AG04449 (cell line): ENCODE data around the gene CMTM6.
"Not testable (repeated sequence)": the region's sequence is repeated elsewhere in the genome, so short reads cannot be mapped to it uniquely, and the experiment has no call there.

ENCODE experiments used
- CTCF ChIA-PET: fragments of 350-600 bp; formaldehyde crosslinking; extraction: SDS; loops from one replicate; lab custom pipeline; 2021; ENCODE audit warnings: antibody characterized with exemption; lab: Yijun Ruan, JAX
- POLR2A ChIA-PET: fragments of 400-600, 350-600 bp; formaldehyde crosslinking; extraction: SDS; loops from one replicate; lab custom pipeline; 2020; ENCODE audit warnings: antibody characterized with exemption, inconsistent platforms; lab: Yijun Ruan, JAX
- DNase-seq: peaks from one replicate; pipeline ENCODE4 v3.0.0-alpha.2; 2010; ENCODE audit warnings: low read depth, low spot score
- H3K4me3 ChIP-seq: 2 replicates; pipeline ENCODE4 v1.5.1; 2011; ENCODE audit warnings: low read depth, mild to moderate bottlenecking, control low read depth, low read length
- TF ChIP-seq, protein P1 (sequence below): IDR thresholded peaks from one replicate; pipeline ENCODE4 v1.5.1; 2011; ENCODE audit warnings: mild to moderate bottlenecking, moderate library complexity, low read length, control low read depth, inconsistent platforms; ENCODE audit not compliant: insufficient read depth; ENCODE audit errors: missing control alignments

Gene CMTM6

DNA sequence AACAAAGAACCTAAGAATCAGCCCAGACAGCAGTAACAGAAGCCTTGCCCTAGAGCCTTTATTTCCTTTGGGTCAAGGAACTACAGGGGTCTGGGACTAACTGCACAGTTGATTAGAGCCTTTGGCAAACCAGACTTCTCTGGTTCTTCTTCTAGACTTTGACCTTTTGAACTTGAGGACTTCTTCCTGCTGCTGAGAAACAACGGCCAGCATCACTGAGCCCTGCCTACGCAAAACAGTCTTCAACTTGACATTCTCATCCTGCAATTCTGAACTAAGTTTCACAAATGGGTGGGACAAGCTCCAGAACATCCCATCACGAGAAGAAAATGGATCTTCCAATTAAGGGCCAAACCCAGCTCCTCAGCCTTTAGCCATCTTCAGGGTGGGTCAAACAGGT, 31.4 kb downstream of the CMTM6 start:
- POLR2A ChIA-PET = no interaction called here
- H3K4me3 ChIP-seq = no peak overlapping the region
- DNase-seq = no peak
- CTCF ChIA-PET = interaction anchor here (1.0 to 6.4 kb wide), 2 partner anchors 67 to 98 kb away, joined by 3 to 184 read pairs; no protein-coding TSS in a partner anchor
- TF ChIP-seq, protein P1, sequence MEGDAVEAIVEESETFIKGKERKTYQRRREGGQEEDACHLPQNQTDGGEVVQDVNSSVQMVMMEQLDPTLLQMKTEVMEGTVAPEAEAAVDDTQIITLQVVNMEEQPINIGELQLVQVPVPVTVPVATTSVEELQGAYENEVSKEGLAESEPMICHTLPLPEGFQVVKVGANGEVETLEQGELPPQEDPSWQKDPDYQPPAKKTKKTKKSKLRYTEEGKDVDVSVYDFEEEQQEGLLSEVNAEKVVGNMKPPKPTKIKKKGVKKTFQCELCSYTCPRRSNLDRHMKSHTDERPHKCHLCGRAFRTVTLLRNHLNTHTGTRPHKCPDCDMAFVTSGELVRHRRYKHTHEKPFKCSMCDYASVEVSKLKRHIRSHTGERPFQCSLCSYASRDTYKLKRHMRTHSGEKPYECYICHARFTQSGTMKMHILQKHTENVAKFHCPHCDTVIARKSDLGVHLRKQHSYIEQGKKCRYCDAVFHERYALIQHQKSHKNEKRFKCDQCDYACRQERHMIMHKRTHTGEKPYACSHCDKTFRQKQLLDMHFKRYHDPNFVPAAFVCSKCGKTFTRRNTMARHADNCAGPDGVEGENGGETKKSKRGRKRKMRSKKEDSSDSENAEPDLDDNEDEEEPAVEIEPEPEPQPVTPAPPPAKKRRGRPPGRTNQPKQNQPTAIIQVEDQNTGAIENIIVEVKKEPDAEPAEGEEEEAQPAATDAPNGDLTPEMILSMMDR = no peak

DNA sequence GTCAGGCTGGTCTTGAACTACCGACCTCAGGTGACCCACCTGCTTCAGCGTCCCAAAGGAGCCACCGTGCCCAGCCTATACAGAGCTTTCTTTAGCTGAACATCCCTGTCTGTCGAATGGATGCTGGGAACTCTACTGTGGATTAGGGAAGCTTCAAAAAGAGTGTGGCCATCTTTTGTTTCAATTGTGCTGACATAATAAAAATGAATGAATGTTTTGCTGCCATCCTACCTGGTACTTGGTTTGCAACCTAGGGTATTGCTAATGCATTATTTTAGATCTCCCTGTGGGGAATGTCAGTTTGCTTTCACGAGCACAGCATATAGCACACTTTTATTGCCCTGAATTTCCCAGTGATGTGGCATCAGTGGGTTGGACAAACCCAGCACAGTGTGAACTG, 32.3 kb downstream of the CMTM6 start:
- TF ChIP-seq, protein P1 = no peak
- H3K4me3 ChIP-seq = no peak overlapping the region

DNA sequence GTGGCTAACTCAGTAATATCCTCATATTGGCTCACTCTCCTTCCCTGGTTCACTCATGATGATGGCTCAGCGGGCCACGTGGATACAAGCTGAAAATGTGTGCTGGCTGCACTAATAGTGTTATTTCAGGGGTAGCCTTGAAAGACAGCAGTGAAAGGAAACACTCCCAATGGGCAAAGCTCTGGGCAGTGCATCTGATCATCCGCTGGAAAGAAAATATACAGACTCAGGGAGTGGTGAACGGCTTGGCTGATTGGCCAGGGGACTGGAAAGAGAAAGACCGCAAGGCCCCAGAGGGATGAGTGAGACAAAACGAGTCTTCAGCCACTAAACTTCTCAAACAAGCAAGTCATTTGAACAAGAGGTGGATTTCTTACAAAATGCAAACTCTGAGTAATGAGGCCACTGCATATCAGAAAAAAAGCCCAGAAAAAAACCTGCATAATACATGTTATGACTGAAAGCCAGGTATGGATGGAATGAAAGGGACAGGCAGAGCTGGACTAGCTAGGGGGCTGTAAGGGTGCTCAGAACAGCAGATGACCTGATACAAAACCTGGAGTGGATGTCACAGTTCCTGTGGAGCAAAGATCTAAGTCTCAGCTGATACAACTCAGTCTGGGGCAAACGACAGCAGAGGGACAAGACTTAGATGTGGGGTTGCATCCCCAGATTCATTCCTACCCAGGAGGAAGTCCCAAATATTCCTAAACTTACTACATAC, 33.3 kb downstream of the CMTM6 start:
- no peak for DNase-seq
- ChIA-PET CTCF (interaction anchor here (0.9 to 7.1 kb wide), 17 partner anchors 9 to 293 kb away, joined by 3 to 184 read pairs (median 6); partner anchors contain the start of genes CMTM6 and CMTM7), POLR2A (no interaction called here)
- no peak overlapping the region for H3K4me3 ChIP-seq
- TF ChIP-seq, protein P1 = no peak

More for the DNA sequence above, 32.3 kb downstream of the CMTM6 start:
- DNase-seq = no peak
- CTCF ChIA-PET = interaction anchor here (0.9 to 7.1 kb wide), 9 partner anchors 10 to 184 kb away, joined by 3 to 184 read pairs (median 5); no protein-coding TSS in a partner anchor
- POLR2A ChIA-PET = no interaction called here

DNA sequence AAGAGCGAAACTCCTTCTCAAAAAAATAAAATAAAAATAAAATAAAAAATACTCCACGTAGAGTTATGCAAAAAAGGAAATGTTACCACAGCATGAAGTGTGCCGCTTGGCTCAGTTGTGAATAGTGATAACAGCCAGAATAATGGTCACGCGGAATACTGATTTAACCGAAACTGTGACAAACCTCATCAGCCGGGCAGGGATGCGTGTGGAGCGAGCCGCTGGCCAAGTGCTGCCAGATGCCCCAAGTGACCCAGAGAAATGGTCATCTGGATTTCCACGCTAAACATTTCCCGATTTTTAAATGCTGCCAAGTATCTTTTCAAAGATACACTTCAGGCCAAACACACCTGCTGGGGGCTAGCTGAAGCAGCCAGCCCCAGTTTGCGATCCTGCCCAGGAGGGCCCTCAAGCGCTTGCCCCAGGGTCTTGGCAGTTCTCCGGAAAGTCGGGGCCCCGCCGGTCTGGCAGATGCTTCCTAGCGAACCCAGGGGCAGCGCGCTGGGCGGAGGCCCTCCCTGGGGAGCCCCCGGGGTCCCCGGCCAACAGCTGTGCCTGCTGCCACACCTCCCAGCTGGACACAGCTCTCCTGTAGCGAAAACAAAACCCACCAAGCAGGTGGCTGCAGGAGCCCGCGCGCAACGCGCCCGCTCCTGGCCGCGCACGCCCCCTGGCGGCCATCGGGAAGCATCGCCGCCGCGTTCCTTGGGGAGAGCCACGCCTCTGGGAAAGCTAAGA, 35.1 kb downstream of the CMTM6 start:
- ChIA-PET POLR2A (no interaction called here), CTCF (interaction anchor here (0.7 to 7.1 kb wide), 53 partner anchors 8 to 292 kb away, joined by 3 to 184 read pairs (median 5); partner anchors contain the start of genes CMTM6, CMTM7 and CNOT10)
- no peak overlapping the region for H3K4me3 ChIP-seq
- no peak for DNase-seq
- TF ChIP-seq, protein P1 = peak; percentile 96

DNA sequence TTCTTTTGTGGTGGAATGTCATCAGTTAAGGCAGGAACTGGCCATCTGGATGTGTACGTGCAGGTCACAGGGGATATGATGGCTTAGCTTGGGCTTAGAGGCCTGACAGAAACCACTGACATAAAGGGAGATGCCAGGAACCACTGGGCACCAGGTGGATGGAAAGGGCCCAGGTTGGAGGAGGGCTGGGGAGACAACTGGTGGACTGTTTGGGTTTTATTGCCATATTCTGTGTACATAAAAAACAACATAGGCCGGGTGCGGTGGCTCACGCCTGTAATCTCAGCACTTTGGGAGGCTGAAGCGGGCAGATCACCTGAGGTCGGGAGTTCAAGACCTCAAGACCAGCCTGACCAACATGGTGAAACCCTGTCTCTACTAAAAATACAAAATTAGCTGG, 35.8 kb downstream of the CMTM6 start:
- POLR2A ChIA-PET, H3K4me3 ChIP-seq: not testable (repeated sequence)
- CTCF ChIA-PET = interaction anchor here (0.8 to 7.1 kb wide), 11 partner anchors 8 to 142 kb away, joined by 3 to 184 read pairs (median 17); partner anchors contain the start of gene CMTM7

DNA sequence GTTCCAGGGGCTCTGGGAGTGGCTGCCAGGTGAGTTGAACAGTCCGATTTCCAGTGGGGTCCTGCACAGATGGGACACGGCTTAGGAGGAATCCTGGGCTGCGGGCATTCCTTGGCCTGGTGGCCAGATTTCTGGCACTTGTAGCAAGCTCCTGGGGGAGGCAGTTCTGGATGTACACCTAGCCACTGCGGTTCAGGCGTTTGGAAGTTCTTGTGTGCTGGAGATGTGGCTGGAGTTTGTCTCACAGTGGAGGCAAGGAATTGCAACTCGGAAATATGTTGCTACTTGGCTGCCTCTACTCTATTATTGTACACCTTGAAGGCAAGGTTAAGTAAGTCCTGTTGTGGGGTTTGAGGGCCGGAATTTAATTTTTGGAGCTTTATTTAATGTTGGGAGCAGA, 37.9 kb downstream of the CMTM6 start:
- H3K4me3 ChIP-seq, DNase-seq, POLR2A ChIA-PET: not testable (repeated sequence)
- CTCF ChIA-PET = interaction anchor here (0.9 to 7.1 kb wide), 4 partner anchors 20 to 90 kb away, joined by 4 to 154 read pairs (median 4); no protein-coding TSS in a partner anchor

More for the DNA sequence above, 35.8 kb downstream of the CMTM6 start:
- not testable (repeated sequence) for DNase-seq

DNA sequence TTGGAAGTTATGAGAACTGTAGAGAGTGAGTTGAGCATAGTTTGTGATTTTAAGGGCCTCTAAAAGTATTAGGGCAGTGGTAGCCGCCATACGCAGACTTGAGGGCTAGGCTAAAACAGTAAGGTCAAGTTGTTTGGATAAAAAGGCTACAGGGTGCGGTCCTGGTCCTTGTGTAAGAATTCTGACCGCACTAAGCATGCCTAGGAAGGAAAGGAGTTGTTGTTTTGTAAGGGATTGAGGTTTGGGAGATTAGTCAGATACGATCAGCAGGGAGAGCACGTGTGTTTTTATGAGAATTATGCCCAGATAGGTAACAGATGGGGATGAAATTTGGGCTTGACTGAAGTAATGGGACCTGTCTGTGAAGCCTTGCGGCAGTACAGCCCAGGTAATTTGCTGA, 39.2 kb downstream of the CMTM6 start:
- CTCF ChIA-PET, DNase-seq, H3K4me3 ChIP-seq, POLR2A ChIA-PET: not testable (repeated sequence)

DNA sequence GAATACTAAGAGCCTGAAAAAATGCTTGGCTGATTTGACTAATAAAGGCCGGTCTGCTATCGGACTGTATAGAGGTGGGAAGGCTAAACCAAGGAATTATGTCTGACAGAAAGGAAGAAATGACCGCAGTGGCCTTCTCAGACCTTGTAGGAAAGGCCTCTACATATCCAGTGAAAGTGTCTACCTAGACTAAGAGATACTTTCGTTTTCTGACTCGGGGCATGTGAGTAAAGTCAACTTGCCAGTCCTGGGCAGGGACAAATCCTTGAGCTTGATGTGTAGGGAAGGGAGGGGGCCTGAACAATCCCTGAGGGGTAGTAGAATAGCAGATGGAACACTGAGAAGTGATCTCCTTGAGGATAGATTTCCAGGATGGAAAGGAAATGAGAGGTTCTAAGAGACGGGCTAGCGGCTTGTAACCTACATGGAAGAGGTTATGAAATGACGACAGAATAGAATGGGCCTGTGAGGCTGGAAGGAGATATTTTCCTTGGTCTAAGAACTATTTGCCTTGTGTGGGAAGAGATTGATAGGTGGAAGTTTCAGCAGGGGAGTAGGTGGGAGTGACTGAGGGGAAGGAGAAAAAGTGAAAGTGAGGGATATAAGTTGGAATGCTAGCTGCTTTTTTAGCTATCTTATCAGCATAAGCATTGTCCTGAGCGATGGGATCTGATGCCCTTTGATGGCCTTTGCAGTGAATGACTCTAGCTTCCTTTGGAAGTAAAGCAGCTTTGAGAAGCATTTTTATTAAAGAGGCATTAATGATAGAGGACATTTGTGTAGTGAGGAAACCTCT, 40.3 kb downstream of the CMTM6 start:
- H3K4me3 ChIP-seq, POLR2A ChIA-PET, DNase-seq: not testable (repeated sequence)
- CTCF ChIA-PET = interaction anchor here (1.2 kb wide), 1 partner anchor 62 kb away, joined by 3 read pairs; no protein-coding TSS in a partner anchor

DNA sequence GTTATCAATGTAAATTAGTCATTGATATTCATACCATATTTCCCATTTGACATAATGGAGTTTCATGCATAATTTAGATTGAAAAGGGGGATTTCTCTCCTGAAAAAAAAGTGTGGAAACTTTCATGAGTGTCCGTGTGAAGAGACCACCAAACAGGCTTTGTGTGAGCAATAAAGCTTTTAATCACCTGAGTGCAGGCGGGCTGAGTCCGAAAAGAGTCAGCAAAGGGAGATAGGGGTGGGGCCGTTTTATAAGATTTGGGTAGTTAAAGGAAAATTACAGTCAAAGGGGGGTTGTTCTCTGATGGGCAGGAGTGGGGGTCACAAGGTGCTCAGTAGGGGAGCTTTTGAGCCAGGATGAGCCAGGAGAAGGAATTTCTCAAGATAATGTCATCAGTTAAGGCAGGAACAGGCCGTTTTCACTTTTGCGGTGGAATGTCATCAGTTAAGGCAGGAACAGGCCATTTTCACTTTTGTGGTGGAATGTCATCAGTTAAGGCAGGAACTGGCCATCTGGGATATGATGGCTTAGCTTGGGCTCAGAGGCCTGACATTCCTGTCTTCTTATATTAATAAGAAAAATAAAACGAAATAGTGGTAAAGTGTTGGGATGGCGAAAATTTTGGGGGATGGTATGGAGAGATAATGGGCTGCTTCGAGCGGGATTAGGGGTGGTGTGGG, 41.7 kb downstream of the CMTM6 start:
- not testable (repeated sequence) for DNase-seq, H3K4me3 ChIP-seq
- CTCF ChIA-PET = interaction anchor here (1.1 to 1.8 kb wide), 4 partner anchors 9 to 86 kb away, joined by 3 to 7 read pairs (median 4); no protein-coding TSS in a partner anchor
- POLR2A ChIA-PET = interaction anchor here (1.0 kb wide), 1 partner anchor 20 kb away, joined by 3 read pairs; no protein-coding TSS in a partner anchor
